Right lobe of liver (tissue), 6 donors: ENCODE results near the gene GFRA1. TPM values are rescaled to one million over a fixed set of nuclear protein-coding genes. Genes with fewer than 3 reads are reported as not detected.

Experiments
- ATAC-seq, 4 donors: fragments of 200-7000 bp; cut with Tn5 transposase; one replicate each; pipeline ENCODE4 v1.9.1; 2020; ENCODE audit warnings: mild to moderate bottlenecking in 4 of 4, moderate library complexity in 4 of 4
- DNase-seq, 3 donors: peaks; one replicate each; pipeline ENCODE4 v3.0.0-alpha.2; 2020
- H3K27ac ChIP-seq, 3 donors: fragments of 200-600 bp; one replicate each; pipeline ENCODE4 v1.8.0; 2022
- H3K27me3 ChIP-seq, 2 donors: fragments of 200-600 bp; one replicate each; pipeline ENCODE4 v1.8.0; 2022
- H3K36me3 ChIP-seq, 4 donors: fragments of 200-600 bp; sonication (generic) in 1 of 4; one replicate each; pipeline versions ENCODE4 v1.5.1 to v1.8.0; 2017 to 2022; ENCODE audit warnings: control low read depth in 1 of 4
- H3K4me1 ChIP-seq, 4 donors: fragments of 200-600 bp; sonication (generic) in 1 of 4; one replicate each; pipeline versions ENCODE4 v1.5.1 to v1.8.0; 2017 to 2022; ENCODE audit warnings: control low read depth in 1 of 4
- H3K4me3 ChIP-seq, 3 donors: fragments of 200-600 bp; one replicate each; pipeline ENCODE4 v1.8.0; 2022
- H3K9me3 ChIP-seq, 4 donors: fragments of 200-600 bp; sonication (generic) in 1 of 4; one replicate each; pipeline versions ENCODE4 v1.5.1 to v1.8.0; 2017 to 2022; ENCODE audit warnings: control low read depth in 1 of 4
- CTCF ChIP-seq, 4 donors: fragments of 200-600 bp in 3 of 4; fragments of 450-650 bp in 1 of 4; IDR thresholded peaks; one replicate each; pipeline versions ENCODE4 v1.5.1 to v1.8.0; 2016 to 2022; ENCODE audit warnings: antibody characterized with exemption in 4 of 4, mild to moderate bottlenecking in 2 of 4
- POLR2A ChIP-seq: fragments of 450-650 bp; IDR thresholded peaks from one replicate; pipeline ENCODE4 v1.6.1; 2017; ENCODE audit warnings: antibody characterized with exemption, mild to moderate bottlenecking
- WGBS: methylation state at CpG from one replicate; pipeline ENCODE4 v1.1.6; 2018; ENCODE audit warnings: low coverage, low lambda C conversion rate; ENCODE audit not compliant: insufficient coverage; ENCODE audit errors: missing lambda C conversion rate; 5-methylcytosine and 5-hydroxymethylcytosine counted together
- intact Hi-C, 2 donors: fragments of 100-400 bp; cut with DNase I; formaldehyde crosslinking; loops; one replicate each; pipeline versions ENCODE4 v1.11.2 to v1.14.1; 2022
- total RNA-seq, 6 experiments: library from RNA; depleted of rRNA in 2 of 6; stranded (reverse); fragments of >200 nt in 2 of 6; fragmentation: NEBNext Ultra II Directional in 3 of 6; extraction: Animal tissue kit (Norgen Biotek cat#: 25700) in 3 of 6; gene quantifications; one replicate each; pipeline versions ENCODE4 v1.1.0 to v1.2.4, GENCODE V29; 2016 to 2023
- donor health status: DM: no; HTN: yes; CAD: no.
- donor health status: DM: no; HTN: no; CAD: no.
- donor health status: DM: no; HTN: no; CAD: no.
- donor health status: DM: no; HTN: yes; CAD: no.
- donor health status: DM: no; HTN: yes; CAD: no.

GFRA1 gene
- total RNA-seq, 6 experiments from 2014 or later = 17.9 to 67.8 (median 42.8) TPM

GRCh38 chr10:116263870-116264655 lies 8.9 kb downstream of the GFRA1 start:
- no peak overlapping the region for H3K4me3 ChIP-seq
- ATAC-seq (no peak), DNase-seq (no peak)
- intact Hi-C loops = no loop called here
- H3K36me3 ChIP-seq = no peaks in the 10 kb centered on the region
- no peak overlapping the region for H3K27ac ChIP-seq
- no peaks in the 10 kb centered on the region for H3K9me3 ChIP-seq
- WGBS = 84% methylated on average over 7 of the region's 7 CpGs
- H3K4me1 ChIP-seq = no peaks in the 10 kb centered on the region
- TF ChIP-seq POLR2A (no peak), CTCF (IDR thresholded peaks at IDR 0.05) (no peak)
- no peaks in the 10 kb centered on the region for H3K27me3 ChIP-seq

- Histone ChIP-seq H3K4me1 (no peaks in the 10 kb centered on the region), H3K36me3 (no peaks in the 10 kb centered on the region), H3K9me3 (no peaks in the 10 kb centered on the region), H3K27me3 (no peaks in the 10 kb centered on the region), H3K4me3 (no peak overlapping the region), H3K27ac (no peak overlapping the region)
- no peak for ATAC-seq
- no peak for DNase-seq
- intact Hi-C loops = no loop called here
- WGBS = 83% methylated on average over 3 of the region's 3 CpGs
- TF ChIP-seq CTCF (IDR thresholded peaks at IDR 0.05) = no peak
- no peak for TF ChIP-seq POLR2A
Measured at GRCh38 chr10:116262678-116263077, 10.3 kb downstream of the GFRA1 start.

- Histone ChIP-seq H3K27me3 (no peaks in the 10 kb centered on the region), H3K36me3 (no peaks in the 10 kb centered on the region), H3K9me3 (no peaks in the 10 kb centered on the region), H3K27ac (no peak overlapping the region), H3K4me3 (no peak overlapping the region), H3K4me1 (no peaks in the 10 kb centered on the region)
- TF ChIP-seq CTCF (IDR thresholded peaks at IDR 0.05) (no peak), POLR2A (no peak)
- intact Hi-C loops = no loop called here
- ATAC-seq (no peak), DNase-seq (no peak)
- WGBS = 68% methylated on average over 2 of the region's 2 CpGs
Measured at GRCh38 chr10:116260599-116260998, 12.4 kb downstream of the GFRA1 start.

GRCh38 chr10:116259638-116260037 lies 13.4 kb downstream of the GFRA1 start:
- TF ChIP-seq POLR2A = no peak
- no peak for TF ChIP-seq CTCF (IDR thresholded peaks at IDR 0.05)
- H3K27me3 ChIP-seq = no peaks in the 10 kb centered on the region
- DNase-seq (no peak), ATAC-seq (no peak)
- no peaks in the 10 kb centered on the region for H3K9me3 ChIP-seq
- intact Hi-C loops = no loop called here
- H3K4me1 ChIP-seq = peaks cover 0 to under 1% (median 0%) of the 10 kb centered on the region in 4 donors
- H3K27ac ChIP-seq = no peak overlapping the region
- no peaks in the 10 kb centered on the region for H3K36me3 ChIP-seq
- WGBS = 78% methylated on average over 3 of the region's 3 CpGs
- no peak overlapping the region for H3K4me3 ChIP-seq
